ENCODE results near the gene SMARCA5.

- TF ChIP-seq FOXM1 (IDR thresholded peaks at IDR 0.05; ENCODE audit: borderline replicate concordance, low read depth) = no peak
- no peak for TF ChIP-seq MAX (IDR thresholded peaks at IDR 0.05)
- no peak for TF ChIP-seq REST (IDR thresholded peaks at IDR 0.05; ENCODE audit: low read depth)
- TF ChIP-seq YY1 (IDR thresholded peaks at IDR 0.05; ENCODE audit: low read depth) = no peak
- no peak for TF ChIP-seq CREB1 (IDR thresholded peaks at IDR 0.05; ENCODE audit: low read depth)
- no peak for TF ChIP-seq USF1 (IDR thresholded peaks at IDR 0.05)
- TF ChIP-seq TCF12 (IDR thresholded peaks at IDR 0.05; ENCODE audit: low read depth) = no peak
Observed at GRCh38 chr4:143488687-143489086, 24.8 kb upstream of the SMARCA5 start.

All from Ishikawa (cell line).